ENCODE results near the gene MRPL50.

DNA sequence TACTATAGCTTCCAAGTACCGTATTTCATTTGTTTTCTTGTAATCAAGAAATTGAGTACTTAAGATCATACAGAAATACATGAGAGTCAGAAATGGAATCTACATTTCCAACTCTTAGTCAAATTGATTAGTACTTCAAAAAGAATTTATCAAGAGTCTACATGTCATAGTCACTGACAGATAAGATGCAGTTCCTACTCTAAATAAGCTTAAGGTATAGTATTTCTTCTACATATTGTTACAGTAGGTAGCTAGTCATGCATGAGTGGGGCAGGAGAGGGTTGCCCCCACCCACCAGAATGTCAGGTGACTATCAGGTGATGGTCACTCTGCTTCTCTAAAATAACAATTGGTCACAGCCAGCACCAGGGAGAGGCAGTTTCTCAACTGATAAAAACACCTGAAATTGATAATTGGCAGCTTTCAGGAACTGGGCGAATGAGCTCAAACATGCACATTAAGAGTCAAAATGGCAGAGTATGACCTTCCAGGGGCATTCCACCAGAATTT lies 16.5 kb downstream of the MRPL50 start:
- TF ChIP-seq, protein P1, sequence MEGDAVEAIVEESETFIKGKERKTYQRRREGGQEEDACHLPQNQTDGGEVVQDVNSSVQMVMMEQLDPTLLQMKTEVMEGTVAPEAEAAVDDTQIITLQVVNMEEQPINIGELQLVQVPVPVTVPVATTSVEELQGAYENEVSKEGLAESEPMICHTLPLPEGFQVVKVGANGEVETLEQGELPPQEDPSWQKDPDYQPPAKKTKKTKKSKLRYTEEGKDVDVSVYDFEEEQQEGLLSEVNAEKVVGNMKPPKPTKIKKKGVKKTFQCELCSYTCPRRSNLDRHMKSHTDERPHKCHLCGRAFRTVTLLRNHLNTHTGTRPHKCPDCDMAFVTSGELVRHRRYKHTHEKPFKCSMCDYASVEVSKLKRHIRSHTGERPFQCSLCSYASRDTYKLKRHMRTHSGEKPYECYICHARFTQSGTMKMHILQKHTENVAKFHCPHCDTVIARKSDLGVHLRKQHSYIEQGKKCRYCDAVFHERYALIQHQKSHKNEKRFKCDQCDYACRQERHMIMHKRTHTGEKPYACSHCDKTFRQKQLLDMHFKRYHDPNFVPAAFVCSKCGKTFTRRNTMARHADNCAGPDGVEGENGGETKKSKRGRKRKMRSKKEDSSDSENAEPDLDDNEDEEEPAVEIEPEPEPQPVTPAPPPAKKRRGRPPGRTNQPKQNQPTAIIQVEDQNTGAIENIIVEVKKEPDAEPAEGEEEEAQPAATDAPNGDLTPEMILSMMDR (IDR thresholded peaks at IDR 0.05): no peak
- TF ChIP-seq CHD2 (IDR thresholded peaks at IDR 0.05; ENCODE audit: low read length, partially characterized antibody) (no peak), EZH2phosphoT487 (IDR thresholded peaks at IDR 0.05; ENCODE audit: borderline replicate concordance, low read depth) (no peak), POLR2AphosphoS5 (IDR thresholded peaks at IDR 0.05; ENCODE audit: low read depth, low read length) (no peak), TEAD4 (IDR thresholded peaks at IDR 0.05; ENCODE audit: borderline replicate concordance, insufficient read depth) (no peak), MXI1 (IDR thresholded peaks at IDR 0.05; ENCODE audit: low read depth, low read length) (no peak), RFX5 (IDR thresholded peaks at IDR 0.05; ENCODE audit: low read length) (no peak), NFIC (IDR thresholded peaks at IDR 0.05; ENCODE audit: borderline replicate concordance) (no peak), YY1 (IDR thresholded peaks at IDR 0.05; ENCODE audit: low read depth) (no peak), RCOR1 (IDR thresholded peaks at IDR 0.05; ENCODE audit: low read length) (no peak)
- TF ChIP-seq, protein P2, sequence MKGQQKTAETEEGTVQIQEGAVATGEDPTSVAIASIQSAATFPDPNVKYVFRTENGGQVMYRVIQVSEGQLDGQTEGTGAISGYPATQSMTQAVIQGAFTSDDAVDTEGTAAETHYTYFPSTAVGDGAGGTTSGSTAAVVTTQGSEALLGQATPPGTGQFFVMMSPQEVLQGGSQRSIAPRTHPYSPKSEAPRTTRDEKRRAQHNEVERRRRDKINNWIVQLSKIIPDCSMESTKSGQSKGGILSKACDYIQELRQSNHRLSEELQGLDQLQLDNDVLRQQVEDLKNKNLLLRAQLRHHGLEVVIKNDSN (IDR thresholded peaks at IDR 0.05; ENCODE audit: borderline replicate concordance, low read depth): no peak
- TF ChIP-seq, protein P3, sequence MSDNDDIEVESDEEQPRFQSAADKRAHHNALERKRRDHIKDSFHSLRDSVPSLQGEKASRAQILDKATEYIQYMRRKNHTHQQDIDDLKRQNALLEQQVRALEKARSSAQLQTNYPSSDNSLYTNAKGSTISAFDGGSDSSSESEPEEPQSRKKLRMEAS (IDR thresholded peaks at IDR 0.05; ENCODE audit: low read depth): no peak
- TF ChIP-seq, protein P4, sequence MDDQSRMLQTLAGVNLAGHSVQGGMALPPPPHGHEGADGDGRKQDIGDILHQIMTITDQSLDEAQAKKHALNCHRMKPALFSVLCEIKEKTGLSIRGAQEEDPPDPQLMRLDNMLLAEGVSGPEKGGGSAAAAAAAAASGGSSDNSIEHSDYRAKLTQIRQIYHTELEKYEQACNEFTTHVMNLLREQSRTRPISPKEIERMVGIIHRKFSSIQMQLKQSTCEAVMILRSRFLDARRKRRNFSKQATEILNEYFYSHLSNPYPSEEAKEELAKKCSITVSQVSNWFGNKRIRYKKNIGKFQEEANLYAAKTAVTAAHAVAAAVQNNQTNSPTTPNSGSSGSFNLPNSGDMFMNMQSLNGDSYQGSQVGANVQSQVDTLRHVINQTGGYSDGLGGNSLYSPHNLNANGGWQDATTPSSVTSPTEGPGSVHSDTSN (IDR thresholded peaks at IDR 0.05): no peak
